ENCODE results near the gene SCARB1. TPM values are rescaled to one million over a fixed set of nuclear protein-coding genes. Genes with fewer than 3 reads are reported as not detected.

Gene SCARB1
- total RNA-seq, 1 donor from 2014 or later, result 5.2 TPM

GRCh38 chr12:124814741-124815613, 48.7 kb downstream of the SCARB1 start:
- H3K27ac ChIP-seq (ENCODE audit: low read depth, low read length), result no peak overlapping the region
- H3K36me3 ChIP-seq (ENCODE audit: control insufficient read depth in 3 of 3, insufficient read depth in 3 of 3, low read length in 3 of 3), result peaks cover 19 to 37% (median 28%) of the 10 kb centered on the region in 3 donors
- H3K4me1 ChIP-seq (ENCODE audit: control insufficient read depth in 3 of 3, insufficient read depth in 3 of 3, low read length in 3 of 3), result no peaks in the 10 kb centered on the region
- H3K9ac ChIP-seq (ENCODE audit: low read depth in 1 of 3, low read length in 3 of 3), result no peak overlapping the region
- no peak overlapping the region for H3K4me3 ChIP-seq (ENCODE audit: low read length in 3 of 3)
- H3K9me3 ChIP-seq (ENCODE audit: control insufficient read depth in 3 of 3, low read length in 3 of 3), result no peaks in the 10 kb centered on the region
- no peaks in the 10 kb centered on the region for H3K27me3 ChIP-seq (ENCODE audit: control insufficient read depth in 3 of 3, insufficient read depth in 3 of 3, low read length in 3 of 3)

- H3K27ac ChIP-seq (ENCODE audit: low read depth, low read length), result no peak overlapping the region
- no peak overlapping the region for H3K9ac ChIP-seq (ENCODE audit: low read depth in 1 of 3, low read length in 3 of 3)
- no peak overlapping the region for H3K4me3 ChIP-seq (ENCODE audit: low read length in 3 of 3)
- no peaks in the 10 kb centered on the region for H3K4me1 ChIP-seq (ENCODE audit: control insufficient read depth in 3 of 3, insufficient read depth in 3 of 3, low read length in 3 of 3)
- H3K27me3 ChIP-seq (ENCODE audit: control insufficient read depth in 3 of 3, insufficient read depth in 3 of 3, low read length in 3 of 3), result no peaks in the 10 kb centered on the region
- H3K36me3 ChIP-seq (ENCODE audit: control insufficient read depth in 3 of 3, insufficient read depth in 3 of 3, low read length in 3 of 3), result peaks cover 19 to 37% (median 28%) of the 10 kb centered on the region in 3 donors
- H3K9me3 ChIP-seq (ENCODE audit: control insufficient read depth in 3 of 3, low read length in 3 of 3), result no peaks in the 10 kb centered on the region
These were observed 49.9 kb downstream of the SCARB1 start for GRCh38 chr12:124813782-124814181.

GRCh38 chr12:124812979-124813378, 50.7 kb downstream of the SCARB1 start:
- no peaks in the 10 kb centered on the region for H3K4me1 ChIP-seq (ENCODE audit: control insufficient read depth in 3 of 3, insufficient read depth in 3 of 3, low read length in 3 of 3)
- no peaks in the 10 kb centered on the region for H3K27me3 ChIP-seq (ENCODE audit: control insufficient read depth in 3 of 3, insufficient read depth in 3 of 3, low read length in 3 of 3)
- H3K9me3 ChIP-seq (ENCODE audit: control insufficient read depth in 3 of 3, low read length in 3 of 3), result no peaks in the 10 kb centered on the region
- peaks cover 19 to 37% (median 28%) of the 10 kb centered on the region in 3 donors for H3K36me3 ChIP-seq (ENCODE audit: control insufficient read depth in 3 of 3, insufficient read depth in 3 of 3, low read length in 3 of 3)
- no peak overlapping the region for H3K4me3 ChIP-seq (ENCODE audit: low read length in 3 of 3)
- H3K27ac ChIP-seq (ENCODE audit: low read depth, low read length), result no peak overlapping the region
- H3K9ac ChIP-seq (ENCODE audit: low read depth in 1 of 3, low read length in 3 of 3), result no peak overlapping the region

GRCh38 chr12:124812356-124812755, 51.3 kb downstream of the SCARB1 start:
- H3K36me3 ChIP-seq (ENCODE audit: control insufficient read depth in 3 of 3, insufficient read depth in 3 of 3, low read length in 3 of 3), result peaks cover 19 to 35% (median 28%) of the 10 kb centered on the region in 3 donors
- H3K4me3 ChIP-seq (ENCODE audit: low read length in 3 of 3), result no peak overlapping the region
- H3K9me3 ChIP-seq (ENCODE audit: control insufficient read depth in 3 of 3, low read length in 3 of 3), result no peaks in the 10 kb centered on the region
- H3K27me3 ChIP-seq (ENCODE audit: control insufficient read depth in 3 of 3, insufficient read depth in 3 of 3, low read length in 3 of 3), result no peaks in the 10 kb centered on the region
- H3K9ac ChIP-seq (ENCODE audit: low read depth in 1 of 3, low read length in 3 of 3), result no peak overlapping the region
- no peak overlapping the region for H3K27ac ChIP-seq (ENCODE audit: low read depth, low read length)
- no peaks in the 10 kb centered on the region for H3K4me1 ChIP-seq (ENCODE audit: control insufficient read depth in 3 of 3, insufficient read depth in 3 of 3, low read length in 3 of 3)

GRCh38 chr12:124811633-124812032, 52.0 kb downstream of the SCARB1 start:
- Histone ChIP-seq H3K9me3 (ENCODE audit: control insufficient read depth in 3 of 3, low read length in 3 of 3) (no peaks in the 10 kb centered on the region), H3K36me3 (ENCODE audit: control insufficient read depth in 3 of 3, insufficient read depth in 3 of 3, low read length in 3 of 3) (peaks cover 19 to 32% (median 28%) of the 10 kb centered on the region in 3 donors), H3K9ac (ENCODE audit: low read depth in 1 of 3, low read length in 3 of 3) (no peak overlapping the region), H3K27ac (ENCODE audit: low read depth, low read length) (no peak overlapping the region), H3K4me1 (ENCODE audit: control insufficient read depth in 3 of 3, insufficient read depth in 3 of 3, low read length in 3 of 3) (no peaks in the 10 kb centered on the region), H3K4me3 (ENCODE audit: low read length in 3 of 3) (no peak overlapping the region), H3K27me3 (ENCODE audit: control insufficient read depth in 3 of 3, insufficient read depth in 3 of 3, low read length in 3 of 3) (no peaks in the 10 kb centered on the region)

GRCh38 chr12:124809878-124810277, 53.8 kb downstream of the SCARB1 start:
- Histone ChIP-seq H3K9me3 (ENCODE audit: control insufficient read depth in 3 of 3, low read length in 3 of 3) (no peaks in the 10 kb centered on the region), H3K27me3 (ENCODE audit: control insufficient read depth in 3 of 3, insufficient read depth in 3 of 3, low read length in 3 of 3) (no peaks in the 10 kb centered on the region), H3K9ac (ENCODE audit: low read depth in 1 of 3, low read length in 3 of 3) (no peak overlapping the region), H3K4me3 (ENCODE audit: low read length in 3 of 3) (no peak overlapping the region), H3K27ac (ENCODE audit: low read depth, low read length) (no peak overlapping the region), H3K36me3 (ENCODE audit: control insufficient read depth in 3 of 3, insufficient read depth in 3 of 3, low read length in 3 of 3) (peaks cover 19 to 32% (median 27%) of the 10 kb centered on the region in 3 donors), H3K4me1 (ENCODE audit: control insufficient read depth in 3 of 3, insufficient read depth in 3 of 3, low read length in 3 of 3) (peaks cover 0 to 5% (median under 1%) of the 10 kb centered on the region in 3 donors)

- no peaks in the 10 kb centered on the region for H3K9me3 ChIP-seq (ENCODE audit: control insufficient read depth in 3 of 3, low read length in 3 of 3)
- no peak overlapping the region for H3K4me3 ChIP-seq (ENCODE audit: low read length in 3 of 3)
- H3K27ac ChIP-seq (ENCODE audit: low read depth, low read length), result no peak overlapping the region
- H3K36me3 ChIP-seq (ENCODE audit: control insufficient read depth in 3 of 3, insufficient read depth in 3 of 3, low read length in 3 of 3), result peaks cover 15 to 28% (median 27%) of the 10 kb centered on the region in 3 donors
- peaks cover 4 to 10% (median 5%) of the 10 kb centered on the region in 3 donors for H3K4me1 ChIP-seq (ENCODE audit: control insufficient read depth in 3 of 3, insufficient read depth in 3 of 3, low read length in 3 of 3)
- H3K27me3 ChIP-seq (ENCODE audit: control insufficient read depth in 3 of 3, insufficient read depth in 3 of 3, low read length in 3 of 3), result no peaks in the 10 kb centered on the region
- no peak overlapping the region for H3K9ac ChIP-seq (ENCODE audit: low read depth in 1 of 3, low read length in 3 of 3)
These were observed 54.3 kb downstream of the SCARB1 start for GRCh38 chr12:124809391-124809790.

GRCh38 chr12:124808272-124808671, 55.4 kb downstream of the SCARB1 start:
- Histone ChIP-seq H3K4me3 (ENCODE audit: low read length in 3 of 3) (no peak overlapping the region), H3K9me3 (ENCODE audit: control insufficient read depth in 3 of 3, low read length in 3 of 3) (no peaks in the 10 kb centered on the region), H3K9ac (ENCODE audit: low read depth in 1 of 3, low read length in 3 of 3) (no peak overlapping the region), H3K27me3 (ENCODE audit: control insufficient read depth in 3 of 3, insufficient read depth in 3 of 3, low read length in 3 of 3) (no peaks in the 10 kb centered on the region), H3K4me1 (ENCODE audit: control insufficient read depth in 3 of 3, insufficient read depth in 3 of 3, low read length in 3 of 3) (peaks cover 10 to 15% (median 11%) of the 10 kb centered on the region in 3 donors), H3K36me3 (ENCODE audit: control insufficient read depth in 3 of 3, insufficient read depth in 3 of 3, low read length in 3 of 3) (peaks cover 4 to 18% (median 17%) of the 10 kb centered on the region in 3 donors), H3K27ac (ENCODE audit: low read depth, low read length) (no peak overlapping the region)

- H3K9ac ChIP-seq (ENCODE audit: low read depth in 1 of 3, low read length in 3 of 3), result no peak overlapping the region
- H3K27ac ChIP-seq (ENCODE audit: low read depth, low read length), result no peak overlapping the region
- H3K9me3 ChIP-seq (ENCODE audit: control insufficient read depth in 3 of 3, low read length in 3 of 3), result no peaks in the 10 kb centered on the region
- H3K36me3 ChIP-seq (ENCODE audit: control insufficient read depth in 3 of 3, insufficient read depth in 3 of 3, low read length in 3 of 3), result peaks cover 6 to 8% (median 8%) of the 10 kb centered on the region in 3 donors
- H3K4me3 ChIP-seq (ENCODE audit: low read length in 3 of 3), result no peak overlapping the region
- H3K27me3 ChIP-seq (ENCODE audit: control insufficient read depth in 3 of 3, insufficient read depth in 3 of 3, low read length in 3 of 3), result no peaks in the 10 kb centered on the region
- H3K4me1 ChIP-seq (ENCODE audit: control insufficient read depth in 3 of 3, insufficient read depth in 3 of 3, low read length in 3 of 3), result peaks cover 10 to 15% (median 11%) of the 10 kb centered on the region in 3 donors
These were observed 57.6 kb downstream of the SCARB1 start for GRCh38 chr12:124805876-124806668.

- Histone ChIP-seq H3K27me3 (ENCODE audit: control insufficient read depth in 3 of 3, insufficient read depth in 3 of 3, low read length in 3 of 3) (no peaks in the 10 kb centered on the region), H3K4me1 (ENCODE audit: control insufficient read depth in 3 of 3, insufficient read depth in 3 of 3, low read length in 3 of 3) (peaks cover 10 to 15% (median 11%) of the 10 kb centered on the region in 3 donors), H3K4me3 (ENCODE audit: low read length in 3 of 3) (no peak overlapping the region), H3K9me3 (ENCODE audit: control insufficient read depth in 3 of 3, low read length in 3 of 3) (no peaks in the 10 kb centered on the region), H3K27ac (ENCODE audit: low read depth, low read length) (no peak overlapping the region), H3K36me3 (ENCODE audit: control insufficient read depth in 3 of 3, insufficient read depth in 3 of 3, low read length in 3 of 3) (peaks cover 5 to 9% (median 8%) of the 10 kb centered on the region in 3 donors), H3K9ac (ENCODE audit: low read depth in 1 of 3, low read length in 3 of 3) (no peak overlapping the region)
These were observed 58.6 kb downstream of the SCARB1 start for GRCh38 chr12:124805050-124805449.
